Heart right ventricle (tissue), 16 donors: ENCODE data around the gene ISCU. TPM values are rescaled to one million over a fixed set of nuclear protein-coding genes. Genes with fewer than 3 reads are reported as not detected.

Experiments used
- ATAC-seq, 8 donors: fragments of 200-7000 bp; cut with Tn5 transposase; one replicate each; pipeline ENCODE4 v1.9.1; 2020; ENCODE audit warnings: mild to moderate bottlenecking in 8 of 8, moderate library complexity in 8 of 8, moderate number of reproducible peaks in 1 of 8
- DNase-seq, 2 donors: peaks; one replicate each; pipeline ENCODE4 v3.0.0-alpha.2; 2020
- H3K27ac ChIP-seq, 10 donors: fragments of 200-600 bp; sonication (generic) in 2 of 10; one replicate each; pipeline versions ENCODE4 v1.5.0 to v1.8.0; 2020 to 2022; ENCODE audit warnings: mild to moderate bottlenecking in 3 of 10
- H3K27me3 ChIP-seq, 7 donors: fragments of 200-600 bp; one replicate each; pipeline ENCODE4 v1.8.0; 2021 to 2022; ENCODE audit warnings: mild to moderate bottlenecking in 2 of 7
- H3K36me3 ChIP-seq, 9 donors: fragments of 200-600 bp; sonication (generic) in 1 of 9; one replicate each; pipeline versions ENCODE4 v1.5.0 to v1.8.0; 2020 to 2022; ENCODE audit warnings: mild to moderate bottlenecking in 2 of 9
- H3K4me1 ChIP-seq, 9 donors: fragments of 200-600 bp; sonication (generic) in 1 of 9; one replicate each; pipeline versions ENCODE4 v1.5.0 to v1.8.0; 2020 to 2022; ENCODE audit warnings: mild to moderate bottlenecking in 4 of 9
- H3K4me3 ChIP-seq, 10 donors: fragments of 200-600 bp; sonication (generic) in 2 of 10; one replicate each; pipeline versions ENCODE4 v1.5.0 to v1.8.0; 2020 to 2022; ENCODE audit warnings: mild to moderate bottlenecking in 7 of 10, moderate library complexity in 2 of 10
- H3K9me3 ChIP-seq, 11 donors: fragments of 200-600 bp in 10 of 11; sonication (generic) in 2 of 11; one replicate each; pipeline versions ENCODE4 v1.5.0 to v1.8.0; 2013 to 2022; ENCODE audit warnings: mild to moderate bottlenecking in 2 of 11, control low read depth in 1 of 11, moderate library complexity in 1 of 11
- CTCF ChIP-seq, 9 donors: fragments of 200-600 bp; sonication (generic) in 2 of 9; IDR thresholded peaks; one replicate each; pipeline versions ENCODE4 v1.5.0 to v1.8.0; 2021 to 2022; ENCODE audit warnings: antibody characterized with exemption in 9 of 9, mild to moderate bottlenecking in 5 of 9, moderate library complexity in 1 of 9
- WGBS, 2 donors: extraction: QIAGEN DNeasy Blood & Tissue Kit; methylation state at CpG; one replicate each; pipeline ENCODE4 v1.1.7; 2013; ENCODE audit warnings: inconsistent platforms in 1 of 2; 5-methylcytosine and 5-hydroxymethylcytosine counted together
- intact Hi-C, 10 donors: fragments of 100-400 bp; cut with DNase I; formaldehyde crosslinking; loops; one replicate each; pipeline versions ENCODE4 v1.11.1 to v1.14.2; 2022
- polyA plus RNA-seq, 2 donors: library from polyadenylated mRNA; stranded (reverse); fragments of 200-250 nt; gene quantifications; one replicate each; pipeline ENCODE4 v1.2.3, GENCODE V29; 2013
- total RNA-seq, 10 donors: library from RNA; stranded (reverse); fragmentation: NEBNext Ultra II Directional in 3 of 10; extraction: Animal tissue kit (Norgen Biotek cat#: 25700) in 3 of 10; gene quantifications; one replicate each; pipeline versions ENCODE4 v1.2.1 to v1.2.4, GENCODE V29; 2021 to 2023
- donor health status: Arrhythmogenic right ventricular cardiomyopathy.
- donor health status: ischemic (EF 13 %, LVEDD 7.1; RV severe dilation, severe dysfunction).
- donor health status: healthy with polysubstance abuse.
- donor health status: DM: no; HTN: yes; CAD: no.
- donor health status: DM: no; HTN: no; CAD: no.
- donor health status: ischemic (EF 25% LVEDD 6.9; RV normal size, moderate dysfunction).
- donor health status: ischemic (EF 25% LVEDD 5.7; RV mildly dilated, moderate dysfunction).
- donor health status: healthy.
- donor health status: DM: yes; HTN: yes; CAD: no.
- donor health status: Ischemic cardiomyopathy.
- donor health status: ischemic (EF 35%, LVEDD 5.7; RV mildly dilated, moderate dysfunction).
- donor health status: nonischemic (EF 11% LVEDD 7.7; RV severe dilation, severe dysfunction).
- donor health status: DM: yes; HTN: yes; CAD: no.
- donor health status: PGD.
- donor health status: ischemic (EF 29% LVEDD 5.4; RV normal size, mild dysfunction).
- donor health status: nonischemic (EF 23%, LVEDD 6.1; RV moderate dilation, normal function).

ISCU gene
- total and polyA plus RNA-seq, 12 donors, result 164 to 630 (median 516) TPM

- H3K4me3 ChIP-seq, result peak overlapping the region in 5 of 10 donors; percentile 81 to 99 (median 92)
- H3K4me1 ChIP-seq, result peaks cover 5 to 80% (median 69%) of the 10 kb centered on the region in 9 donors
- TF ChIP-seq CTCF (IDR thresholded peaks at IDR 0.05), result no peak
- intact Hi-C loops, result no loop called here
- no peaks in the 10 kb centered on the region for H3K9me3 ChIP-seq
- WGBS, 2 donors, result 84 to 89% methylated on average over 12 to 14 of the region's 14 CpGs
- ATAC-seq (no peak), DNase-seq (no peak)
- H3K36me3 ChIP-seq, result peaks cover 0 to 32% (median 2%) of the 10 kb centered on the region in 9 donors
- no peak overlapping the region for H3K27ac ChIP-seq
- no peaks in the 10 kb centered on the region for H3K27me3 ChIP-seq
These were observed 3.3 kb upstream of the ISCU start for GRCh38 chr12:108559007-108559655.

GRCh38 chr12:108559748-108560147, 2.6 kb upstream of the ISCU start:
- no peak for DNase-seq
- no peaks in the 10 kb centered on the region for H3K9me3 ChIP-seq
- H3K4me1 ChIP-seq, result peaks cover 5 to 81% (median 72%) of the 10 kb centered on the region in 9 donors
- TF ChIP-seq CTCF (IDR thresholded peaks at IDR 0.05), result no peak
- ATAC-seq, result no peak
- peaks cover 0 to 38% (median 8%) of the 10 kb centered on the region in 9 donors for H3K36me3 ChIP-seq
- intact Hi-C loops, result loop anchor here in 9 of 10 donors (5.0 to 10.0 kb wide), 9 partner anchors 173 to 535 kb away; partner anchors contain the start of genes ALKBH2 (in 5 of the 9), SSH1 (in 4 of the 9), CORO1C (in 2 of the 9) and UNG (in 1 of the 9)
- 48 to 60% methylated on average over 3 of the region's 3 CpGs for WGBS, 2 donors
- no peak overlapping the region for H3K27ac ChIP-seq
- H3K27me3 ChIP-seq, result no peaks in the 10 kb centered on the region
- peak overlapping the region in 9 of 10 donors; percentile 57 to 99 (median 89) for H3K4me3 ChIP-seq

GRCh38 chr12:108560321-108560721, 2.1 kb upstream of the ISCU start:
- WGBS, 2 donors, result 1 to 2% methylated on average over 12 of the region's 12 CpGs
- intact Hi-C loops, result loop anchor here in 9 of 10 donors (5.0 to 10.0 kb wide), 9 partner anchors 172 to 534 kb away; partner anchors contain the start of genes ALKBH2 (in 5 of the 9), SSH1 (in 4 of the 9), CORO1C (in 2 of the 9) and UNG (in 1 of the 9)
- DNase-seq (no peak), ATAC-seq (no peak)
- peak overlapping the region in 9 of 10 donors; percentile 78 to 97 (median 91) for H3K27ac ChIP-seq
- H3K9me3 ChIP-seq, result no peaks in the 10 kb centered on the region
- H3K36me3 ChIP-seq, result peaks cover 0 to 41% (median 14%) of the 10 kb centered on the region in 9 donors
- no peaks in the 10 kb centered on the region for H3K27me3 ChIP-seq
- H3K4me1 ChIP-seq, result peaks cover 5 to 81% (median 72%) of the 10 kb centered on the region in 9 donors
- no peak for TF ChIP-seq CTCF (IDR thresholded peaks at IDR 0.05)
- peak overlapping the region; percentile 57 to 99 (median 88) for H3K4me3 ChIP-seq

GRCh38 chr12:108560752-108561719, 1.4 kb upstream of the ISCU start, which contains the start of gene SART3:
Gene SART3 (minus strand): TSS chr12:108561173. CDS start chr12:108561154, 19 bp downstream.
- H3K9me3 ChIP-seq, result no peaks in the 10 kb centered on the region
- peaks cover 5 to 81% (median 72%) of the 10 kb centered on the region in 9 donors for H3K4me1 ChIP-seq
- intact Hi-C loops, result loop anchor here in 9 of 10 donors (5.0 to 10.0 kb wide), 9 partner anchors 171 to 534 kb away; partner anchors contain the start of genes ALKBH2 (in 5 of the 9), SSH1 (in 4 of the 9), CORO1C (in 2 of the 9) and UNG (in 1 of the 9)
- TF ChIP-seq CTCF (IDR thresholded peaks at IDR 0.05), result no peak
- H3K27me3 ChIP-seq, result no peaks in the 10 kb centered on the region
- peak within 1 kb of the TSS; percentile 78 to 97 (median 92) for H3K27ac ChIP-seq
- peak; percentile 82 to 86 for DNase-seq
- peak; percentile 48 to 86 (median 74) for ATAC-seq
- WGBS, 2 donors, result 0% methylated on average over 57 of the region's 57 CpGs
- peaks cover 0 to 45% (median 18%) of the 10 kb centered on the region in 9 donors for H3K36me3 ChIP-seq
- peak within 1 kb of the TSS; percentile 57 to 99 (median 88) for H3K4me3 ChIP-seq
